Measurements from ENCODE around the gene FAM163A.

- TF ChIP-seq CTCF (IDR thresholded peaks at IDR 0.05) (no peak), POLR2A (IDR thresholded peaks at IDR 0.05) (no peak), EP300 (IDR thresholded peaks at IDR 0.05) (no peak)
Observed at GRCh38 chr1:179808503-179808902, 65.4 kb downstream of the FAM163A start.

Data from tibial nerve (tissue), 4 donors.